HCT116 (cell line): ENCODE results near the gene THAP2. TPM values are rescaled to one million over a fixed set of nuclear protein-coding genes. Genes with fewer than 3 reads are reported as not detected.

Experiments
- ATAC-seq: fragments of 200-7000 bp; cut with Tn5 transposase; 2 replicates; pipeline ENCODE4 v1.9.1; 2020; ENCODE audit warnings: mild to moderate bottlenecking, moderate library complexity
- BruUV-seq: library from RNA; stranded (reverse); fragments of 400-500 nt; replicated peaks from 2 replicates; lab custom pipeline; 2021; lab: Mats Ljungman, UMichigan
- CTCF ChIA-PET: fragments of 300-600 bp; sonication (Branson Sonifier 250); formaldehyde crosslinking; loops from one replicate; lab custom pipeline; 2021; ENCODE audit warnings: antibody characterized with exemption; lab: Charles Lee
- POLR2A ChIA-PET: fragments of 300-600, 350-600 bp; sonication (Branson Sonifier 250); formaldehyde crosslinking; loops from one replicate; lab custom pipeline; 2021; ENCODE audit warnings: antibody characterized with exemption; lab: Charles Lee
- RAD21 ChIA-PET, 2 experiments: fragments of 300-600 bp; sonication (Branson Sonifier 250); formaldehyde crosslinking; loops; one replicate each; lab custom pipeline; 2023; ENCODE audit warnings: low total read pairs in 2 of 2; ENCODE audit not compliant: uncharacterized antibody in 2 of 2, unreplicated experiment in 2 of 2, low non-redundant PET in 1 of 2; lab: Charles Lee
- DNase-seq: peaks from one replicate; pipeline ENCODE4 v3.0.0-alpha.2; 2010; ENCODE audit warnings: low read depth, low spot score
- H2AFZ ChIP-seq: fragments of 200-600 bp; shearing (Covaris generic), sonication (generic); 2 replicates; pipeline ENCODE4 v1.6.1; 2017; ENCODE audit warnings: low read depth, mixed run types, mixed read lengths, antibody characterized with exemption, low read length; ENCODE audit not compliant: poor library complexity, severe bottlenecking
- H3K27ac ChIP-seq: 2 replicates; pipeline ENCODE4 v1.5.1; 2012; ENCODE audit warnings: low read depth, low read length
- H3K27me3 ChIP-seq: fragments of 200-600 bp; sonication (generic); 2 replicates; pipeline ENCODE4 v1.6.1; 2016; ENCODE audit warnings: mixed run types, low read length, mixed read lengths; ENCODE audit not compliant: insufficient read depth
- H3K36me3 ChIP-seq, 2 experiments: fragments of 200-500 bp in 1 of 2; fragments of 200-600 bp in 1 of 2; sonication (Bioruptor generic) in 1 of 2; sonication (generic) in 1 of 2; 2 replicates each; pipeline versions ENCODE4 v1.5.1 to v1.6.1; 2014 to 2016; ENCODE audit warnings: low read length in 2 of 2, inconsistent platforms in 1 of 2, mixed read lengths in 1 of 2, mixed run types in 1 of 2; ENCODE audit not compliant: insufficient read depth in 2 of 2, control insufficient read depth in 1 of 2
- H3K4me1 ChIP-seq, 2 experiments: fragments of 200-600 bp in 1 of 2; sonication (generic) in 1 of 2; 2 replicates each; pipeline versions ENCODE4 v1.5.1 to v1.6.1; 2012 to 2017; ENCODE audit warnings: low read length in 2 of 2, inconsistent platforms in 1 of 2, mild to moderate bottlenecking in 1 of 2, mixed read lengths in 1 of 2, mixed run types in 1 of 2, moderate library complexity in 1 of 2; ENCODE audit not compliant: insufficient read depth in 2 of 2, control insufficient read depth in 1 of 2
- H3K4me2 ChIP-seq: fragments of 200-600 bp; sonication (generic); 2 replicates; pipeline ENCODE4 v1.6.1; 2017; ENCODE audit warnings: mixed run types, low read length, mixed read lengths
- H3K4me3 ChIP-seq, 2 experiments: fragments of 200-600 bp in 1 of 2; sonication (generic) in 1 of 2; replicated peaks in 1 of 2; 2 replicates each; pipeline ENCODE4 v1.5.1; 2011 to 2016; ENCODE audit warnings: low read length in 2 of 2, control low read depth in 1 of 2, low read depth in 1 of 2, mild to moderate bottlenecking in 1 of 2, mixed read lengths in 1 of 2, mixed run types in 1 of 2
- H3K79me2 ChIP-seq: fragments of 200-600 bp; sonication (generic); 2 replicates; pipeline ENCODE4 v1.6.1; 2017; ENCODE audit warnings: mild to moderate bottlenecking, mixed run types, low read length, moderate library complexity, mixed read lengths; ENCODE audit not compliant: insufficient read depth
- H3K9ac ChIP-seq: fragments of 200-600 bp; sonication (generic); 2 replicates; pipeline ENCODE4 v1.6.1; 2016; ENCODE audit warnings: low read length, mixed read lengths
- H3K9me2 ChIP-seq: fragments of 200-600 bp; sonication (generic), shearing (Covaris generic); 2 replicates; pipeline ENCODE4 v1.6.1; 2017; ENCODE audit warnings: mixed run types, mild to moderate bottlenecking, moderate library complexity; ENCODE audit not compliant: insufficient read depth
- H3K9me3 ChIP-seq, 2 experiments: fragments of 200-500 bp in 1 of 2; fragments of 200-600 bp in 1 of 2; sonication (Bioruptor generic) in 1 of 2; sonication (generic) in 1 of 2; 2 replicates each; pipeline ENCODE4 v1.6.1; 2014 to 2017; ENCODE audit warnings: low read length in 2 of 2, mixed read lengths in 2 of 2, inconsistent platforms in 1 of 2, low read depth in 1 of 2, mild to moderate bottlenecking in 1 of 2, mixed run types in 1 of 2, moderate library complexity in 1 of 2; ENCODE audit not compliant: control insufficient read depth in 1 of 2, insufficient read depth in 1 of 2
- H4K20me1 ChIP-seq: fragments of 200-600 bp; sonication (generic), shearing (Covaris generic); 2 replicates; pipeline ENCODE4 v1.6.1; 2017; ENCODE audit warnings: mixed run types, mild to moderate bottlenecking, moderate library complexity; ENCODE audit not compliant: insufficient read depth
- CBX3 ChIP-seq: IDR thresholded peaks from 2 replicates; pipeline ENCODE4 v1.6.1; 2012; ENCODE audit warnings: low read depth
- EGR1 ChIP-seq: IDR thresholded peaks from 2 replicates; pipeline ENCODE4 v1.6.1; 2012; ENCODE audit warnings: low read depth
- EZH2 ChIP-seq: fragments of 200-600 bp; sonication (generic); IDR thresholded peaks from 2 replicates; pipeline ENCODE4 v1.6.1; 2017; ENCODE audit warnings: antibody characterized with exemption, mixed run types
- FOSL1 ChIP-seq: IDR thresholded peaks from 2 replicates; pipeline ENCODE4 v1.6.1; 2012; ENCODE audit warnings: low read depth
- JUND ChIP-seq: IDR thresholded peaks from 2 replicates; pipeline ENCODE4 v1.6.1; 2012
- POLR2A ChIP-seq: IDR thresholded peaks from 2 replicates; pipeline ENCODE4 v1.7.0; 2011; ENCODE audit warnings: borderline replicate concordance; ENCODE audit not compliant: insufficient read depth, insufficient read length; ENCODE audit errors: extremely low read depth
- RAD21 ChIP-seq: IDR thresholded peaks from 2 replicates; pipeline ENCODE4 v1.6.1; 2012; ENCODE audit warnings: low read depth, mild to moderate bottlenecking
- SP1 ChIP-seq: IDR thresholded peaks from 2 replicates; pipeline ENCODE4 v1.6.1; 2012; ENCODE audit warnings: low read depth
- SRF ChIP-seq: IDR thresholded peaks from 2 replicates; pipeline ENCODE4 v1.6.1; 2012; ENCODE audit warnings: low read depth
- YY1 ChIP-seq: IDR thresholded peaks from 2 replicates; pipeline ENCODE4 v1.6.1; 2011; ENCODE audit warnings: low read length, low read depth, moderate library complexity, mild to moderate bottlenecking; ENCODE audit not compliant: insufficient replicate concordance; ENCODE audit errors: extremely low read depth
- intact Hi-C: fragments of 100-400 bp; cut with micrococcal nuclease; formaldehyde crosslinking; loops from 2 replicates; pipeline ENCODE4 v1.10.0; 2022
- total RNA-seq: library from RNA; stranded (reverse); gene quantifications from one replicate; pipeline ENCODE4 v1.2.1, GENCODE V29; 2021; ENCODE audit not compliant: unreplicated experiment

The THAP2 gene
- total RNA-seq, 1 experiment from 2014 or later, result 3.7 TPM

DNA sequence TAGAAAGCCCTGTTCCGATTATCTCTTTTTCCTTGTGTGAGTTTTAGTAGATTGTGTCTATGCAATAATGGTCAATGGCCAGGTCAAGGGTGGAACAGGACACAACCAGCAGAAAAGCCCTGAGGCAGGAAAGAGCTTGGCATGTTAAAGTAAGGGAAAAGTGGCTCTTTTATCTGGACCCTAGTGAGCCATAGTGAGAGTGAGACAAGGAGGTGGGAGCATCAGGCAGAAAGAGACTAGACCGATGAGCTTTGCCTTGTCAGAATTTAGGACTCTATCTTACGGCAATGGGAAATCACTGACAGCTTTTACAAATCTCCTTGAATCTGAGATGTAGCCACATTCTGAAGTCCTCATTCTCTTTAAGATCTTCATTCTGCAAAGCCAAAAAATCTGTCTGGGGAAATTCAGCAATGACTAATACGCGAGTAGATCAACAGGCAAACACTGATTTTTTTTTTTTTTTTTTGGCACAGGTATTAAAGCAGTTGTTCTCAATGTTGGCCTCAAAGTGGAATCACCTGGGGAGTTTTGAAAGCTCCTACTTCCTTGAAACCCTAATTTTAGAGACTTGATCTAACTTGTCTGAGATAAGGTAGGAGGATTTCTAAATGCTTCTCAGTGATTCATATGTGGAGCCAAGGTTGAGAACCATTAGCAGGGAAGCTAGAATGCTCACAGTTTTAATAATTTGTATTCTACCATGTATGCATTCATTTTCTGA, 55.7 kb downstream of the THAP2 start:
- H3K36me3 ChIP-seq, result no peaks in the 10 kb centered on the region
- ChIA-PET CTCF (interaction anchor here (1.0 kb wide), 1 partner anchor 27 kb away, joined by 3 read pairs; no protein-coding TSS in a partner anchor), RAD21 (no interaction called here), POLR2A (no interaction called here)
- TF ChIP-seq FOSL1, result peak; percentile 65
- TF ChIP-seq POLR2A, result no peak
- 0 out of 2 replicates have a peak, but pooled peaks have one; percentile 10 for TF ChIP-seq RAD21
- TF ChIP-seq SP1, result peak; percentile 51
- no peak for TF ChIP-seq SRF
- peak; percentile 62 for TF ChIP-seq JUND
- TF ChIP-seq CBX3, result 0 out of 2 replicates have a peak, but pooled peaks have one; percentile 35
- no peak for TF ChIP-seq EGR1
- ATAC-seq, result peak; percentile 32; the same call in 1 of the 2 replicates
- intact Hi-C loops, result no loop called here
- H3K27ac ChIP-seq, result no peak overlapping the region; the same call in 1 of the 2 replicates
- H3K4me1 ChIP-seq, result peaks cover 0 to 16% of the 10 kb centered on the region in 2 experiments; a peak in 2 of 4 replicates
- no peaks in the 10 kb centered on the region for H3K79me2 ChIP-seq
- no peaks in the 10 kb centered on the region for H3K9me2 ChIP-seq
- peak overlapping the region; percentile 20 for H3K4me2 ChIP-seq
- no peak overlapping the region for H2AFZ ChIP-seq
- DNase-seq, result no peak
- no peaks in the 10 kb centered on the region for H4K20me1 ChIP-seq
- H3K4me3 ChIP-seq, result no peak overlapping the region
- H3K27me3 ChIP-seq, result no peaks in the 10 kb centered on the region
- no peak overlapping the region for H3K9ac ChIP-seq
- no peaks in the 10 kb centered on the region for H3K9me3 ChIP-seq
- BruUV-seq, result no TSS peak

DNA sequence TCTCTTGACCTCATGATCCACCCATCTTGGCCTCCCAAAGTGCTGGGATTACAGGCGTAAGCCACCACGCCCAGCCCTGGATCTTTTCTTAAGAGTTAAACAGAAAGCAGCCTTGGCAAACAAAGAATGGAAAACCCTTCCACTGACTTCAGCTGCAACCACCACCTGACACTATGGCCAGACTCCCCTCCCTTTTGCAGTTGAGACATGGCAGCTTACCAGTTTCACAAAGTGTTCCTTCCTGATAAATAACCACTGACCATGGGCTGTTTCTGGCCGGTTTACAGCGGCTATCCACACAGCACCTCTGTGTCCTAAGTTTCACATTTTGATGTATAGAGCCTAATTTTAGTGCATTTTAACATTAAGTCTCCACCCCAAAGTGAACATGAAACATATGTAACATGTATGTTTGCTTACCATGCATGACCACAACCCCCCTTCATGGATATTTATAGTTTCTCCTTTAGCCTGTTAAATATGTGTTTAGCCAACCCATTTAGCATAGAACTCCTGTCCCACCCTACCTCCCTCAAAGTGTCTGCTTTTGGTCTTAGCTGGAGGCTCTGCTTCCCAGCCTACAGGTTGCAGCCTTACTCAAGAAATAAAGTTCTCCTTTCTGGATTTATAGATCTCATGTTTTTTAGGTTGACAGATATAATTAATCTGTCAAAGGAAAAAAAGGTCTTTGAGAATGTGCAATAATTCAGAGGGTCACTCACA, 57.8 kb downstream of the THAP2 start:
- POLR2A ChIA-PET, result no interaction called here
- RAD21 ChIA-PET, result no interaction called here
- no peak overlapping the region for H3K27ac ChIP-seq
- H3K4me1 ChIP-seq, result peaks cover 0 to 16% of the 10 kb centered on the region in 2 experiments; a peak in 2 of 4 replicates
- no peaks in the 10 kb centered on the region for H3K9me3 ChIP-seq
- no peak overlapping the region for H3K4me2 ChIP-seq
- DNase-seq (no peak), ATAC-seq (no peak)
- intact Hi-C loops, result no loop called here
- no peak overlapping the region for H2AFZ ChIP-seq
- H3K9me2 ChIP-seq, result no peaks in the 10 kb centered on the region
- H3K4me3 ChIP-seq, result no peak overlapping the region
- H3K79me2 ChIP-seq, result no peaks in the 10 kb centered on the region
- no TSS peak for BruUV-seq
- no peak for TF ChIP-seq YY1
- TF ChIP-seq FOSL1, result no peak
- TF ChIP-seq EZH2, result no peak
- no peaks in the 10 kb centered on the region for H4K20me1 ChIP-seq
- H3K36me3 ChIP-seq, result no peaks in the 10 kb centered on the region
- CTCF ChIA-PET, result no interaction called here
- H3K27me3 ChIP-seq, result no peaks in the 10 kb centered on the region
- no peak overlapping the region for H3K9ac ChIP-seq
